ENCODE measurements around the gene CTSH.

DNA sequence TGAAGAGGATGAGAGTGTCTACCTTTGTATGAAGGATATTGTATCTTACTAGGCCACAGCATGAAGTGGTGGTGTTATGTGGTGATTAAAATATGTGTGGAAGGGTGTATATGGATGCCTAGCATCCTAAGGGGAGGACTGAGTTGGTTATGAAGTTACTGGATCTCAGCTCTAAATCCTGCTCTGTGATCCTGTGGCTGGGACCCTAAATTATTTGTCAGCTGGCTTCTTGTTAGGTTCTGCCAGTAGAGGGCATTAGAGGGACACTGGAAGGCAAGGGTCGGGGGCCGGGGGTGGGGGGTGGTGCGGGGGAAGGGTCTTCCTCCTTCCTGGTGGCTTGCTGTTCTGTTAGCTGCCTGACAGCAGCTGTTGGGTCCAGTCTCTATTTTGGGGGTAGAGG is 37.3 kb downstream of the CTSH start:
- TF ChIP-seq, protein P1, sequence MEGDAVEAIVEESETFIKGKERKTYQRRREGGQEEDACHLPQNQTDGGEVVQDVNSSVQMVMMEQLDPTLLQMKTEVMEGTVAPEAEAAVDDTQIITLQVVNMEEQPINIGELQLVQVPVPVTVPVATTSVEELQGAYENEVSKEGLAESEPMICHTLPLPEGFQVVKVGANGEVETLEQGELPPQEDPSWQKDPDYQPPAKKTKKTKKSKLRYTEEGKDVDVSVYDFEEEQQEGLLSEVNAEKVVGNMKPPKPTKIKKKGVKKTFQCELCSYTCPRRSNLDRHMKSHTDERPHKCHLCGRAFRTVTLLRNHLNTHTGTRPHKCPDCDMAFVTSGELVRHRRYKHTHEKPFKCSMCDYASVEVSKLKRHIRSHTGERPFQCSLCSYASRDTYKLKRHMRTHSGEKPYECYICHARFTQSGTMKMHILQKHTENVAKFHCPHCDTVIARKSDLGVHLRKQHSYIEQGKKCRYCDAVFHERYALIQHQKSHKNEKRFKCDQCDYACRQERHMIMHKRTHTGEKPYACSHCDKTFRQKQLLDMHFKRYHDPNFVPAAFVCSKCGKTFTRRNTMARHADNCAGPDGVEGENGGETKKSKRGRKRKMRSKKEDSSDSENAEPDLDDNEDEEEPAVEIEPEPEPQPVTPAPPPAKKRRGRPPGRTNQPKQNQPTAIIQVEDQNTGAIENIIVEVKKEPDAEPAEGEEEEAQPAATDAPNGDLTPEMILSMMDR (IDR thresholded peaks at IDR 0.05), result peak in 1 of 4 experiments; percentile 27
- TF ChIP-seq POLR2AphosphoS5 (IDR thresholded peaks at IDR 0.05), result peak; percentile 3

All from gastroesophageal sphincter (tissue), 3 donors.